Gastrocnemius medialis (tissue), 4 donors: ENCODE results near the gene SLC7A8.

ENCODE experiments used
- CTCF ChIP-seq, 5 experiments: fragments of 450-650 bp in 3 of 5; fragments of 200-600 bp in 2 of 5; sonication (generic) in 2 of 5; IDR thresholded peaks in 4 of 5; conservative IDR thresholded peaks in 1 of 5; 1 replicate in 4 of 5; 2 replicates in 1 of 5; pipeline ENCODE4 v1.5.1; 2016 to 2019; ENCODE audit warnings: antibody characterized with exemption in 5 of 5, mild to moderate bottlenecking in 3 of 5, moderate library complexity in 3 of 5
- POLR2A ChIP-seq, 2 donors: fragments of 450-650 bp; IDR thresholded peaks; one replicate each; pipeline ENCODE4 v1.6.1; 2017; ENCODE audit warnings: antibody characterized with exemption in 2 of 2, mild to moderate bottlenecking in 2 of 2, moderate library complexity in 2 of 2

- no peak for TF ChIP-seq CTCF (IDR thresholded peaks at IDR 0.05 in 4 of 5, conservative IDR thresholded peaks at IDR 0.05 in 1 of 5)
- TF ChIP-seq POLR2A (IDR thresholded peaks at IDR 0.05) = no peak
Measured at GRCh38 chr14:23101213-23101970, 82.1 kb downstream of the SLC7A8 start.
